Endodermal cell (in vitro differentiated cells): Measurements from ENCODE around the gene MLKL. TPM values are rescaled to one million over a fixed set of nuclear protein-coding genes. Genes with fewer than 3 reads are reported as not detected.

Source experiments
- DNase-seq: peaks from one replicate; pipeline ENCODE4 v3.0.0-alpha.2; 2017
- H3K27ac ChIP-seq: 2 replicates; pipeline ENCODE4 v1.5.1; 2013; ENCODE audit warnings: mild to moderate bottlenecking, low read depth, low read length, moderate library complexity
- H3K27me3 ChIP-seq: 2 replicates; pipeline ENCODE4 v1.6.1; 2013; ENCODE audit warnings: mild to moderate bottlenecking, low read length, moderate library complexity; ENCODE audit not compliant: insufficient read depth, control insufficient read depth, poor library complexity, severe bottlenecking
- H3K36me3 ChIP-seq: 2 replicates; pipeline ENCODE4 v1.7.0; 2013; ENCODE audit warnings: mild to moderate bottlenecking, low read length, moderate library complexity; ENCODE audit not compliant: control insufficient read depth, insufficient read depth
- H3K4me1 ChIP-seq: one replicate; pipeline ENCODE4 v1.7.0; 2013; ENCODE audit warnings: low read length; ENCODE audit not compliant: control insufficient read depth, insufficient read depth
- H3K4me3 ChIP-seq: 2 replicates; pipeline ENCODE4 v1.5.1; 2013; ENCODE audit warnings: mild to moderate bottlenecking, low read length, moderate library complexity
- H3K9ac ChIP-seq: 2 replicates; pipeline ENCODE4 v1.6.1; 2013; ENCODE audit warnings: mild to moderate bottlenecking, low read length, moderate library complexity; ENCODE audit not compliant: poor library complexity, severe bottlenecking; ENCODE audit errors: extremely low read depth
- H3K9me3 ChIP-seq: 2 replicates; pipeline ENCODE4 v1.6.1; 2013; ENCODE audit warnings: mild to moderate bottlenecking, low read length, moderate library complexity; ENCODE audit not compliant: control insufficient read depth
- H3K27ac Mint-ChIP-seq: 2 replicates; pipeline ENCODE4 v1.8.0; 2020; ENCODE audit warnings: mixed read lengths
- H3K27me3 Mint-ChIP-seq: 2 replicates; pipeline ENCODE4 v1.8.0; 2021; ENCODE audit warnings: mild to moderate bottlenecking, mixed read lengths; ENCODE audit not compliant: insufficient read depth
- H3K36me3 Mint-ChIP-seq: 2 replicates; pipeline ENCODE4 v1.8.0; 2020; ENCODE audit warnings: low read depth, mixed read lengths
- H3K4me1 Mint-ChIP-seq: 2 replicates; pipeline ENCODE4 v1.8.0; 2020; ENCODE audit warnings: mixed read lengths
- H3K4me3 Mint-ChIP-seq: 2 replicates; pipeline ENCODE4 v1.8.0; 2020; ENCODE audit warnings: mild to moderate bottlenecking, moderate library complexity, mixed read lengths
- H3K9me3 Mint-ChIP-seq: 2 replicates; pipeline ENCODE4 v1.8.0; 2020; ENCODE audit warnings: mild to moderate bottlenecking, mixed read lengths
- WGBS, 2 experiments: methylation state at CpG; one replicate each; pipeline versions ENCODE4 v1.1.5 to v1.1.7; 2013; ENCODE audit warnings: missing lambda C conversion rate in 2 of 2, mixed read lengths in 1 of 2; ENCODE audit not compliant: insufficient coverage in 1 of 2, insufficient read length in 1 of 2; 5-methylcytosine and 5-hydroxymethylcytosine counted together
- total RNA-seq, 2 donors: library from RNA; stranded (reverse); fragmentation: NEBNext Ultra II Directional in 1 of 2; extraction: Animal tissue kit (Norgen Biotek cat#: 25700) in 1 of 2; gene quantifications; 2 replicates in 1 of 2; 3 replicates in 1 of 2; pipeline ENCODE4 v1.2.1, GENCODE V29; 2021
- TF ChIP-seq, protein P1 (sequence below): fragments of 200-600 bp; sonication (generic); conservative IDR thresholded peaks from 2 replicates; pipeline ENCODE4 v1.5.0; 2021; ENCODE audit warnings: antibody characterized with exemption, mild to moderate bottlenecking

The MLKL gene
- total RNA-seq, 2 donors from 2014 or later: 0.22 to 1.3 TPM

DNA sequence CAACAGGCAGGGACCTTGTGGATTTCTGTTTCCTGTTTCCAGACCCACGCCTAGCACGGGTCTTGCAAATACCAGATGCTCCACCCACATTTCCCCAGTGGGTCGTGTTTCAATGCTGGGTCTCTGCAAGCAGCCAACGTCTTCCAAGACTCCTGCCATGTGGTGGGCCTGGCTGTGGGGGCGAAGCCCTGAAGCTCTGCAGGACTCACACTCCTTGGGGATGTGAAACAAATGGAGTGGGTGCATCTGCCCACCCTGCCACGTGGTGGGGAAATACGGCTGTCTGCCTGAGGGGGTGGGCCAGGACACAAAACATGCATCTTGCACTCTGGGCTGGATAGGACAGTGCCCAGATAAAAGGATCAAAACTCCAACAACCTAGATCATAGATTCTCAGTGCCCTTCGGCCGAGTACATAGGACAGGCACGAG lies 41.4 kb upstream of the MLKL start:
- H3K27ac ChIP-seq: no peak overlapping the region
- H3K36me3 ChIP-seq: no peaks in the 10 kb centered on the region
- Mint-ChIP-seq H3K27me3 (peaks cover 18% of the 10 kb centered on the region), H3K4me3 (no peak overlapping the region), H3K9me3 (no peaks in the 10 kb centered on the region), H3K36me3 (no peaks in the 10 kb centered on the region), H3K4me1 (peaks cover 17% of the 10 kb centered on the region), H3K27ac (no peak overlapping the region)
- H3K4me3 ChIP-seq: no peak overlapping the region
- H3K27me3 ChIP-seq: no peaks in the 10 kb centered on the region
- no peaks in the 10 kb centered on the region for H3K9me3 ChIP-seq
- peaks cover 18% of the 10 kb centered on the region for H3K4me1 ChIP-seq
- H3K9ac ChIP-seq: no peak overlapping the region
- no peak for DNase-seq
- 80 to 93% methylated on average over 3 to 10 of the region's 10 CpGs for WGBS, 2 experiments
- TF ChIP-seq, protein P1, sequence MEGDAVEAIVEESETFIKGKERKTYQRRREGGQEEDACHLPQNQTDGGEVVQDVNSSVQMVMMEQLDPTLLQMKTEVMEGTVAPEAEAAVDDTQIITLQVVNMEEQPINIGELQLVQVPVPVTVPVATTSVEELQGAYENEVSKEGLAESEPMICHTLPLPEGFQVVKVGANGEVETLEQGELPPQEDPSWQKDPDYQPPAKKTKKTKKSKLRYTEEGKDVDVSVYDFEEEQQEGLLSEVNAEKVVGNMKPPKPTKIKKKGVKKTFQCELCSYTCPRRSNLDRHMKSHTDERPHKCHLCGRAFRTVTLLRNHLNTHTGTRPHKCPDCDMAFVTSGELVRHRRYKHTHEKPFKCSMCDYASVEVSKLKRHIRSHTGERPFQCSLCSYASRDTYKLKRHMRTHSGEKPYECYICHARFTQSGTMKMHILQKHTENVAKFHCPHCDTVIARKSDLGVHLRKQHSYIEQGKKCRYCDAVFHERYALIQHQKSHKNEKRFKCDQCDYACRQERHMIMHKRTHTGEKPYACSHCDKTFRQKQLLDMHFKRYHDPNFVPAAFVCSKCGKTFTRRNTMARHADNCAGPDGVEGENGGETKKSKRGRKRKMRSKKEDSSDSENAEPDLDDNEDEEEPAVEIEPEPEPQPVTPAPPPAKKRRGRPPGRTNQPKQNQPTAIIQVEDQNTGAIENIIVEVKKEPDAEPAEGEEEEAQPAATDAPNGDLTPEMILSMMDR: no peak

DNA sequence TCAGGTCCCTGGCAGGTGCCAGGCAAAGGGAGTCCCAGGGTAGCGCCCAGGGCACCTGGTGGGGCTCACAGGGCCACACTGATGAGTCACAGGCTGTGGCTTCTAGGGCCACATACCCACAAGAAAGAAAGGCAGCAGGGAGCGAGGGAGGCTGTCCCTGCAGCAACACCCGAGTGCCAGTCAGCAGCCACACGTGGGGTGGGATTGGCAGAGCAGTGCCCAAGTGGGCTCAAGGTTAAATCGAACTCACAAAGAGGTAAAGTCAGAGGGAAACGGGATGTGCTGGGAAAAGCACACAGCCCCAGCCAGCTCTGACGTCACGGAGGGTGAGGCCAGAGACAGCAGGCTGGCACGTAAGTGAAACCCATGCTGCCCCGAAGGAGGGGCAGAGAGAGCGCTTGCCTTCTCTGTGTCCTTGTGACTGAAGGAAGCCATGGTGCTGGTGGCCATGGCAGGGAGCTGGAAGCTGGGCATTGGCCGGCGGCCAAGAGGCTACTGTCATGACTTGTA lies 40.2 kb upstream of the MLKL start:
- Histone ChIP-seq H3K9ac (no peak overlapping the region), H3K27me3 (no peaks in the 10 kb centered on the region), H3K36me3 (no peaks in the 10 kb centered on the region), H3K27ac (no peak overlapping the region), H3K4me3 (no peak overlapping the region), H3K9me3 (no peaks in the 10 kb centered on the region), H3K4me1 (peaks cover 27% of the 10 kb centered on the region)
- Mint-ChIP-seq H3K4me3 (no peak overlapping the region), H3K27me3 (peaks cover 21% of the 10 kb centered on the region), H3K36me3 (no peaks in the 10 kb centered on the region), H3K9me3 (no peaks in the 10 kb centered on the region), H3K27ac (no peak overlapping the region), H3K4me1 (peaks cover 25% of the 10 kb centered on the region)
- WGBS, 2 experiments: 93% methylated on average over 11 to 13 of the region's 13 CpGs
- TF ChIP-seq, protein P1: no peak
- peak; percentile 43 for DNase-seq

DNA sequence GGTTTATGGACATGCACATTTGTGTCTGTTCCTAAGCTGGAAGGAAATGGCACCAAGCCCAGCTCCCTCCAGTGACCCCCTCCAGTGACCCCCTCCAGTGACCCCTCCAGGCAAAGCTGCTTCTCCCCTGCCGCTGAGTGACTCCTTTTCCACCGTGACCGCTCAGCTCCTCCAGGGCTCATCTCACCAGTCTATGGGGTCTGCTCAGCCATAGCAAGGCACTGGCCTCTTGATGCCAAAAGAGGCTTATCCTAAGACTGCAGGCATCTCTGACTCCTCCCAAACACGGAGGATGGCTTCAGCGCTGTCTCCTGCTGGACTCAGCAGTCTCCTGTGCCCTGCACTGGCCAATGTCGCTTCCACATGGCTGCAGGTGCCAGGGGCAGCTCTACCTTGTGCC lies 38.6 kb upstream of the MLKL start:
- Histone ChIP-seq H3K27me3 (no peaks in the 10 kb centered on the region), H3K27ac (no peak overlapping the region), H3K4me3 (no peak overlapping the region), H3K4me1 (peaks cover 37% of the 10 kb centered on the region), H3K36me3 (no peaks in the 10 kb centered on the region), H3K9ac (no peak overlapping the region), H3K9me3 (no peaks in the 10 kb centered on the region)
- peaks cover 34% of the 10 kb centered on the region for H3K4me1 Mint-ChIP-seq
- DNase-seq: no peak
- 88 to 91% methylated on average over 5 to 6 of the region's 6 CpGs for WGBS, 2 experiments
- H3K27me3 Mint-ChIP-seq: peaks cover 25% of the 10 kb centered on the region
- H3K27ac Mint-ChIP-seq: no peak overlapping the region
- H3K36me3 Mint-ChIP-seq: no peaks in the 10 kb centered on the region
- no peak overlapping the region for H3K4me3 Mint-ChIP-seq
- TF ChIP-seq, protein P1: no peak
- no peaks in the 10 kb centered on the region for H3K9me3 Mint-ChIP-seq
